ENCODE results near the gene PPY. TPM values are rescaled to one million over a fixed set of nuclear protein-coding genes. Genes with fewer than 3 reads are reported as not detected.

PPY gene
- total and polyA plus RNA-seq, 11 donors, result not detected

DNA sequence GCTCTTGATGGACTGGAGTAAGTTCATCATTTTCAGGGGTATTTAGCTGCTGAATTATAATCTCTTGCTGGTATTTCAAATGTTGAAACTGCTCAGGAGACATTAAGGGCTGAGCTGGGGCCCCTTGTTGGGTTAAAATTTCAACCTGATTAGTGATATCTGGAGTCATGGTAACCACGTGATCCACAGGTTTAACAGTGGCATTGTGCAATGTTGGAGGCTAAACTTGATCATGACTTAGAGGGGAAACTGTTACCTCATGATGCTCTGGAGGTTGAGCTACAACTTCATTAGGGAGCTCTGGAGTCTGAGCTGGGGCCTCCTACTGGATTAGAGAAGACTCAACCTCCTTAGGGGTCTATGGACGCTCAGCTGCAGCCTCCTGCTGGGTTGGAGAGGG, 17.7 kb downstream of the PPY start:
- TF ChIP-seq, protein P1, sequence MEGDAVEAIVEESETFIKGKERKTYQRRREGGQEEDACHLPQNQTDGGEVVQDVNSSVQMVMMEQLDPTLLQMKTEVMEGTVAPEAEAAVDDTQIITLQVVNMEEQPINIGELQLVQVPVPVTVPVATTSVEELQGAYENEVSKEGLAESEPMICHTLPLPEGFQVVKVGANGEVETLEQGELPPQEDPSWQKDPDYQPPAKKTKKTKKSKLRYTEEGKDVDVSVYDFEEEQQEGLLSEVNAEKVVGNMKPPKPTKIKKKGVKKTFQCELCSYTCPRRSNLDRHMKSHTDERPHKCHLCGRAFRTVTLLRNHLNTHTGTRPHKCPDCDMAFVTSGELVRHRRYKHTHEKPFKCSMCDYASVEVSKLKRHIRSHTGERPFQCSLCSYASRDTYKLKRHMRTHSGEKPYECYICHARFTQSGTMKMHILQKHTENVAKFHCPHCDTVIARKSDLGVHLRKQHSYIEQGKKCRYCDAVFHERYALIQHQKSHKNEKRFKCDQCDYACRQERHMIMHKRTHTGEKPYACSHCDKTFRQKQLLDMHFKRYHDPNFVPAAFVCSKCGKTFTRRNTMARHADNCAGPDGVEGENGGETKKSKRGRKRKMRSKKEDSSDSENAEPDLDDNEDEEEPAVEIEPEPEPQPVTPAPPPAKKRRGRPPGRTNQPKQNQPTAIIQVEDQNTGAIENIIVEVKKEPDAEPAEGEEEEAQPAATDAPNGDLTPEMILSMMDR (IDR thresholded peaks at IDR 0.05), result no peak

DNA sequence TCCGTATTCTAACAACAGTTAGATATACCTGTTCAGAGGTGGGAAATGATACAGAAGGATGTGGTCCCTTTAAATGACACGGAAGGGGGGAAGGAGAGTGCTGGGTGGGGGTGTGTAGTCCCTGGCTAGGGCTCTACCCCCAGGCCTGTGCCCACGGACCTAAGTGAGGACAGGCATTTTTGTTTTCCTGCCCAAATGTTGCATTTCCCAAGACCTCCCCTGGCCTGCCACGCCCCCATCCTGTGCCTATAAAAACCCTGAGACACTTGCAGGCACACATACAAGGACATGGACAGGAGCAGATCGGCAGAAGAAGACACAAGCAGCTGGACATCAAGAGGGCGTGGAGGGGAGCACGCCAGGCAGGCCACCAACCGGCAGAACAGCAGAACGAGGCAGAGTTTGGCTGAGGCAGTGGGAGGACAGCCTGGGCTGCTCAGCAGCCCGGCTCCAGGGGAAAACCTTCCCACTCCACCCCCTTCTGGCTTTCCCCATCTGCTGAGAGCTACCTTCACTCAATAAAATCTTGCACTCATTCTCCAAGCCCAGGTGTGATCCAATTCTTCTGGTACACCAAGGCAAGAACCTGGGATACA, 21.7 kb downstream of the PPY start:
- DNase-seq, result peak in 1 of 5 donors; percentile 31
- intact Hi-C loops (cut with DNase I), result no loop called here
- no peaks in the 10 kb centered on the region for H3K36me3 ChIP-seq
- H3K27me3 ChIP-seq, result peaks cover 0 to 6% (median 0%) of the 10 kb centered on the region in 9 donors
- peaks cover 0 to 14% (median 3%) of the 10 kb centered on the region in 12 donors for H3K4me1 ChIP-seq
- ATAC-seq, result no peak
- WGBS, 4 donors, result 75 to 81% (median 78%) methylated on average over 10 of the region's 10 CpGs
- H3K27ac ChIP-seq, result no peak overlapping the region
- H3K4me3 ChIP-seq, result no peak overlapping the region
- no peak for TF ChIP-seq POLR2A (IDR thresholded peaks at IDR 0.05)
- TF ChIP-seq, protein P1 (IDR thresholded peaks at IDR 0.05), result no peak
- H3K9me3 ChIP-seq, result no peaks in the 10 kb centered on the region

More for the DNA sequence above, 17.7 kb downstream of the PPY start:
- intact Hi-C loops (cut with DNase I), result no loop called here
- H3K9me3 ChIP-seq, result no peaks in the 10 kb centered on the region
- no peak overlapping the region for H3K4me3 ChIP-seq
- peaks cover 0 to 25% (median 0%) of the 10 kb centered on the region in 9 donors for H3K27me3 ChIP-seq
- ATAC-seq (no peak), DNase-seq (no peak)
- H3K36me3 ChIP-seq, result no peaks in the 10 kb centered on the region
- H3K27ac ChIP-seq, result no peak overlapping the region
- H3K4me1 ChIP-seq, result peaks cover 0 to 15% (median 7%) of the 10 kb centered on the region in 12 donors
- WGBS, 4 donors, result 81 to 96% (median 87%) methylated on average over 2 of the region's 2 CpGs

DNA sequence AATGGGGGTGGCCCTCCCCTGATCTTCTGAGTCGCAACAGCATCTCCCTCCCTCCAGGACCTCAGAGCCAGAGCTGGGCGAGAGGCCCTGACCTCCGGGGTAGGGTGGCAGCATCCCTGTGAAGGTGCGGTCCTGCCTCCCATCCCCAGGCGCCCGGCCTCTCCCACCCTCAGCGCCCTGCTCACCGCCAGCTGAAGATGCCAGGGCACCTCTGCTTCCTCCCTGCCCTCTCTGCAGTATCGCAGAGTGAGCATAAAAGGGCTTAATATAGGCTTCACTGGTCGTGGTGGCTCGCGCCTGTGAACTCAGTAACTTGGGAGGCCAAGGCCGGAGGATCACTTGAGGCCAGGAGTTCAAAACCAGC, 24.3 kb downstream of the PPY start:
- Histone ChIP-seq H3K27me3 (peaks cover 0 to 5% (median 0%) of the 10 kb centered on the region in 9 donors), H3K36me3 (no peaks in the 10 kb centered on the region)
- intact Hi-C loops (cut with DNase I), result no loop called here

DNA sequence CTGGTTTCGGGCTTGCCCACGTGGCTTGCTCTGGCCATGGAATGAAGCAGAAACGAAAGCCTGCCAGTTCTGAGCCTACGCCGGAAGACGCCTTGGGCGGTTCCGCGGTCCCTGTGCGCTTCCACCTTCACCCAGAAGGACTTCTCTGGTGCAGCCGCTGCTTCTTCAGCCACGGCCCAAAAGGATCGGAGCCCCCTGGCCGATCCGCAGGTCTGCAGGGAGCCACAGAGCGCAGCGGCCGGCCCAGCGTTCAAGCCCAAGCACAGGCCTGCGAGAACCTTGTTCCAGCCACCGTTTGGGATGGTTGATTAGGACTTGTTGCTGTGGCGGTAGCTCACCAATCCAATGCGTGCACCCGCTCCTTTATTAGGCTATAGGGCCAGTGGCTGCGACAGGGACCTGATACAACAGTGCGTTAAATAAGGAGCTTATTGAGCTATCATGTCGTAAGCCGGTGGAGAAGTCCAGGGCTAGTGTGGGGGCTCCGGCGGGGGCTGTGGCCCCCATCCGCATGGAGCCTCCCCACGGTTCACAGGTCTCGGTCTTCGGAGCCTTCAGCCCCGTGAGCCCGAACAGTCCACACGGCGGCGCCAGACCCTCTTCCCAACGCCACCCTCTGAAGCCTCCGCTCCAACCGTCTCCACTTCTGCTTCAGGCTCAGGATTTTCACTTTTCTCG, 24.8 kb downstream of the PPY start:
- TF ChIP-seq, protein P1 (IDR thresholded peaks at IDR 0.05), result peak in 11 of 12 donors; percentile 22 to 67 (median 46)
- no peak for TF ChIP-seq POLR2A (IDR thresholded peaks at IDR 0.05)
- Histone ChIP-seq H3K27me3 (peaks cover 0 to 5% (median 0%) of the 10 kb centered on the region in 9 donors), H3K9me3 (no peaks in the 10 kb centered on the region), H3K36me3 (no peaks in the 10 kb centered on the region), H3K27ac (peak overlapping the region in 1 of 12 donors; percentile 12), H3K4me3 (peak overlapping the region in 10 of 12 donors; percentile 22 to 59 (median 48)), H3K4me1 (peaks cover 0 to 14% (median 3%) of the 10 kb centered on the region in 12 donors)
- DNase-seq, result peak in 3 of 5 donors; percentile 44 to 55 (median 47)
- intact Hi-C loops (cut with DNase I), result no loop called here
- 19 to 30% (median 24%) methylated on average over 35 to 43 of the region's 43 CpGs for WGBS, 4 donors
- peak in 3 of 4 donors; percentile 56 to 84 (median 74) for ATAC-seq

More for the DNA sequence above, 24.3 kb downstream of the PPY start:
- no peak for ATAC-seq
- no peak for DNase-seq
- Histone ChIP-seq H3K4me1 (peaks cover 0 to 14% (median 3%) of the 10 kb centered on the region in 12 donors), H3K27ac (no peak overlapping the region), H3K9me3 (no peaks in the 10 kb centered on the region), H3K4me3 (peak overlapping the region in 6 of 12 donors; percentile 37 to 59 (median 56))
- WGBS, 4 donors, result 63 to 71% (median 66%) methylated on average over 10 to 13 of the region's 13 CpGs
- TF ChIP-seq, protein P1 (IDR thresholded peaks at IDR 0.05), result no peak
- no peak for TF ChIP-seq POLR2A (IDR thresholded peaks at IDR 0.05)

All from heart left ventricle (tissue), 16 donors.